ENCODE measurements around the gene LRRC58. TPM values are rescaled to one million over a fixed set of nuclear protein-coding genes. Genes with fewer than 3 reads are reported as not detected.

LRRC58 gene
- total RNA-seq, 4 donors from 2014 or later = 30.0 to 36.7 (median 35.2) TPM

DNA sequence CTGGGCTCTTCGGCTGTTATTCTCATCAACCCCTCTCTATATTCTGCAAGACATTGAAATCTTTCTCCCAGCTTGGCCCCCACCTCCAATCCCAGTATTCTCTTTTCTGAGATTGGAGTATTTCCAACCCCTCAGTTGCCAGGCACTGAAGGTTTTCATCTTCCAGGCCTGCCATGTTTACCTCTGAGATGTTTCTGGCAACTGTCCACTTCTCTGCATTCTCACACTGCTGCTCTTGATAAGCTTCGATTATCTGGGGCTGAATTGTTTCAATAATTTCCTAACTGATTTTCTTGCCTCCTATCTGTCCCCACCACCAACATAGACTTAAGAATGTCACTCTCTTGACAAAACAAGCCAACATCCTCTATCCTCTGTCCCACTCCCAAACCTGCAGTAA, 62.7 kb downstream of the LRRC58 start:
- H3K36me3 ChIP-seq = no peaks in the 10 kb centered on the region
- 70% methylated on average over 2 of the region's 2 CpGs for WGBS
- no peak overlapping the region for H3K4me3 ChIP-seq
- no peaks in the 10 kb centered on the region for H3K27me3 ChIP-seq
- intact Hi-C loops (cut with DNase I) = no loop called here
- no peaks in the 10 kb centered on the region for H3K9me3 ChIP-seq
- TF ChIP-seq POLR2A (IDR thresholded peaks at IDR 0.05; ENCODE audit: low read depth) = no peak
- H3K27ac ChIP-seq (replicated peaks in 1 of 4) = no peak overlapping the region
- DNase-seq (ENCODE audit: extremely low spot score) = no peak
- peaks cover 4 to 18% (median 13%) of the 10 kb centered on the region in 4 donors for H3K4me1 ChIP-seq

GRCh38 chr3:120285508-120285841, 63.7 kb downstream of the LRRC58 start:
- Histone ChIP-seq H3K36me3 (no peaks in the 10 kb centered on the region), H3K27ac (replicated peaks in 1 of 4) (peak overlapping the region in 1 of 4 donors; percentile 57), H3K4me3 (peak overlapping the region; percentile 58 to 75 (median 64)), H3K27me3 (no peaks in the 10 kb centered on the region), H3K4me1 (peaks cover 4 to 18% (median 13%) of the 10 kb centered on the region in 4 donors), H3K9me3 (no peaks in the 10 kb centered on the region)
- intact Hi-C loops (cut with DNase I) = no loop called here
- DNase-seq (ENCODE audit: extremely low spot score) = no peak
- TF ChIP-seq POLR2A (IDR thresholded peaks at IDR 0.05; ENCODE audit: low read depth) (no peak), POLR2AphosphoS5 (IDR thresholded peaks at IDR 0.05) (no peak), EP300 (IDR thresholded peaks at IDR 0.05) (no peak)
- TF ChIP-seq, protein P1, sequence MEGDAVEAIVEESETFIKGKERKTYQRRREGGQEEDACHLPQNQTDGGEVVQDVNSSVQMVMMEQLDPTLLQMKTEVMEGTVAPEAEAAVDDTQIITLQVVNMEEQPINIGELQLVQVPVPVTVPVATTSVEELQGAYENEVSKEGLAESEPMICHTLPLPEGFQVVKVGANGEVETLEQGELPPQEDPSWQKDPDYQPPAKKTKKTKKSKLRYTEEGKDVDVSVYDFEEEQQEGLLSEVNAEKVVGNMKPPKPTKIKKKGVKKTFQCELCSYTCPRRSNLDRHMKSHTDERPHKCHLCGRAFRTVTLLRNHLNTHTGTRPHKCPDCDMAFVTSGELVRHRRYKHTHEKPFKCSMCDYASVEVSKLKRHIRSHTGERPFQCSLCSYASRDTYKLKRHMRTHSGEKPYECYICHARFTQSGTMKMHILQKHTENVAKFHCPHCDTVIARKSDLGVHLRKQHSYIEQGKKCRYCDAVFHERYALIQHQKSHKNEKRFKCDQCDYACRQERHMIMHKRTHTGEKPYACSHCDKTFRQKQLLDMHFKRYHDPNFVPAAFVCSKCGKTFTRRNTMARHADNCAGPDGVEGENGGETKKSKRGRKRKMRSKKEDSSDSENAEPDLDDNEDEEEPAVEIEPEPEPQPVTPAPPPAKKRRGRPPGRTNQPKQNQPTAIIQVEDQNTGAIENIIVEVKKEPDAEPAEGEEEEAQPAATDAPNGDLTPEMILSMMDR (IDR thresholded peaks at IDR 0.05) = no peak
- 50% methylated on average over 6 of the region's 15 CpGs for WGBS

DNA sequence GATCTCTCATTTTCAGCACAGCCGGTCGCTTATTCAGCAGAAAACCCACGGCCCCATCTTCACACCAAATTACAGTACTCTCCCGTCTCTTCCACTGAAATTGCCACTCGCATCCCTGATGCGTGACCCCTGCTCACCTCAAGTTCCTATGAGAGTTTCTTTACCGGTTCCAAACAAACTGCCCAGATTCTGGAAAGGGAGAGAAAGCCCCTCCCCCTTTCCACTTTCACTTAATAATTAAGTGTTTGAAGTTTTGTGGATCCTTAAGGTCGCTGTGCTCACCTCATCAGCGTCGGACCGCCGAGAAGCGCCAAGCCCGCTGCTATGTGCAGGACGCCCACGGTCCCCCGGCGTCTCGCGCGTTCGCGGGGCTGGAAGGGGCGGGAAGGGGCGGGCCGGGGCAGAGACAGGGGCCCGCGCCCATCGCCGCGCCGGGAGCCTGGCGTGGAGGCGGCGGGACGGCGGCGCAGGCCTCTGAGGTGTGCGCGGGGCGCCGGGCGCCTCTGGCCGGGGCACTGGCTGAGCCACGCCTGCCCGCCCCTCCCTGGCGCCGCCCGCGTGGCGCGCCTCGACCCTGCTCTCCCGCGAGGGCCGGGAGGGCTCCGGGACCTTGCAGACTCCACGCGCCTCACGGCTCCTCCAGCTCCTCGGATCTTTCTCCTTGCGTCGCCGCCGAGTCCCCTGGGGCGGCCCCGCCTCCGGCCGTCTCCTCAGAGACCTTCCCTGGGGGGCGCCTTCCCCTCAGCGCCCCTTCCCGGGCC, 64.2 kb downstream of the LRRC58 start, which contains the start of gene GPR156:
TSS of gene GPR156 (minus strand) at position 476 of the 761 bp plus-strand sequence. CDS start 41,124 bp downstream, outside the sequence.
- no peaks in the 10 kb centered on the region for H3K36me3 ChIP-seq
- H3K4me3 ChIP-seq = peak within 1 kb of the TSS; percentile 58 to 75 (median 64)
- no peaks in the 10 kb centered on the region for H3K9me3 ChIP-seq
- WGBS = 11% methylated on average over 16 of the region's 72 CpGs
- no peak for DNase-seq (ENCODE audit: extremely low spot score)
- peak within 1 kb of the TSS in 3 of 4 donors; percentile 14 to 57 (median 34) for H3K27ac ChIP-seq (replicated peaks in 1 of 4)
- peaks cover 4 to 18% (median 13%) of the 10 kb centered on the region in 4 donors for H3K4me1 ChIP-seq
- intact Hi-C loops (cut with DNase I) = no loop called here
- no peaks in the 10 kb centered on the region for H3K27me3 ChIP-seq
- TF ChIP-seq, protein P1 (IDR thresholded peaks at IDR 0.05) = no peak
- TF ChIP-seq POLR2A (IDR thresholded peaks at IDR 0.05; ENCODE audit: low read depth) = no peak
- no peak for TF ChIP-seq EP300 (IDR thresholded peaks at IDR 0.05)
- no peak for TF ChIP-seq POLR2AphosphoS5 (IDR thresholded peaks at IDR 0.05)

DNA sequence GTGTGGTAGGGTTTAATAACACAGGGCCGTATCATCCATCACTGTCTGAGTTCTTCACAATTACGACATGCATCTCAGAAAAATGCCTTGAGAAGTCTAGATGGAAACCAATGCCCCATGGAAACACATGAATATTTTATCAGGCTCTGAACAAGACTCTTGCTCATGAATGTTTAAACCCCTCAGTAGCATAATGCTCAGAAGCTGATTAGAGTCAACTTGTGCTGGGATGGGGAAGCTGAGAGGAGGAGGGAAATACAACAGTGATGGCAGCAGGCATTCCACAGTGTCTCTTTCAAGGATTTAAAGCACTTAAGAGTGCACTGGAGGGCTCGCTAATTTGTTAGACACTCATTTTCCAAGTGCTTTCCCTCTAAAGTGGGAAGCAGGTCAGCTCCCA, 67.9 kb downstream of the LRRC58 start:
- no peak for TF ChIP-seq POLR2AphosphoS5 (IDR thresholded peaks at IDR 0.05)
- no peak for TF ChIP-seq POLR2A (IDR thresholded peaks at IDR 0.05; ENCODE audit: low read depth)
- TF ChIP-seq, protein P1 (IDR thresholded peaks at IDR 0.05) = no peak
- TF ChIP-seq EP300 (IDR thresholded peaks at IDR 0.05) = no peak
- intact Hi-C loops (cut with DNase I) = no loop called here
- Histone ChIP-seq H3K9me3 (no peaks in the 10 kb centered on the region), H3K27ac (replicated peaks in 1 of 4) (no peak overlapping the region), H3K4me1 (peaks cover 4 to 18% (median 13%) of the 10 kb centered on the region in 4 donors), H3K36me3 (no peaks in the 10 kb centered on the region), H3K4me3 (no peak overlapping the region), H3K27me3 (no peaks in the 10 kb centered on the region)
- no peak for DNase-seq (ENCODE audit: extremely low spot score)
- 87% methylated on average over 3 of the region's 3 CpGs for WGBS

DNA sequence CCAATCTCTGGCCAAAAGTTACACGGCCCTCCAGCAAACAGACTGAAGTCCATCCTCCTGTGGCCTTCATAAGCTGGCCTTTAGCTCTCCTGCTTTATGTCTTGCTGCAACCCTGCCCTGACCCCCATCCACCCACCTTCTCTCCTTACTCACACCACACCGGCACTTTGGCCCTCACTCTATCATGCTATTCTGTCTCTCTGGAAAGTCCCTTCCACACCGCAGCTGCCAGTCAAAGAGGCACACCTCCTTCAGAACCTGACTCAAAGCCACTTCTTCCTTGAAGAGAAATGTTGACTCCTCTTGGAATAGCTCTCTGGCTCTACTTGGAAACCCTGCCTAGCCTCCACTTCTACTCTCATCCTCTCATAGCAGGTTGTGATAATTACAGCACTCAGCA, 68.6 kb downstream of the LRRC58 start:
- Histone ChIP-seq H3K9me3 (no peaks in the 10 kb centered on the region), H3K27me3 (no peaks in the 10 kb centered on the region), H3K4me3 (no peak overlapping the region), H3K4me1 (peaks cover 4 to 15% (median 13%) of the 10 kb centered on the region in 4 donors), H3K36me3 (no peaks in the 10 kb centered on the region), H3K27ac (replicated peaks in 1 of 4) (no peak overlapping the region)
- intact Hi-C loops (cut with DNase I) = no loop called here
- WGBS = 90% methylated on average over 3 of the region's 3 CpGs
- TF ChIP-seq POLR2AphosphoS5 (IDR thresholded peaks at IDR 0.05) (no peak), POLR2A (IDR thresholded peaks at IDR 0.05; ENCODE audit: low read depth) (no peak), EP300 (IDR thresholded peaks at IDR 0.05) (no peak)
- TF ChIP-seq, protein P1 (IDR thresholded peaks at IDR 0.05) = no peak
- DNase-seq (ENCODE audit: extremely low spot score) = no peak

Data from esophagus muscularis mucosa (tissue), 4 donors.